Adrenal gland (tissue), 12 donors: ENCODE measurements around the gene CUTC. TPM values are rescaled to one million over a fixed set of nuclear protein-coding genes. Genes with fewer than 3 reads are reported as not detected.

Experiments used
- DNase-seq, 7 donors: peaks; one replicate each; pipeline ENCODE4 v3.0.0-alpha.2; 2019 to 2020
- H3K27ac ChIP-seq, 5 donors: fragments of 200-600 bp; sonication (generic) in 4 of 5; 1 replicate in 3 of 5; 2 replicates in 2 of 5; pipeline versions ENCODE4 v1.5.1 to v1.8.0; 2016 to 2020; ENCODE audit warnings: mild to moderate bottlenecking in 1 of 5
- H3K27me3 ChIP-seq: fragments of 200-600 bp; 2 replicates; pipeline ENCODE4 v1.8.0; 2021
- H3K36me3 ChIP-seq, 2 donors: fragments of 200-600 bp; replicated peaks in 1 of 2; 1 replicate in 1 of 2; 2 replicates in 1 of 2; pipeline versions ENCODE4 v1.5.1 to v1.8.0; 2018 to 2022
- H3K4me1 ChIP-seq, 2 donors: fragments of 200-600 bp; replicated peaks in 1 of 2; 1 replicate in 1 of 2; 2 replicates in 1 of 2; pipeline versions ENCODE4 v1.5.1 to v1.8.0; 2018 to 2021
- H3K4me3 ChIP-seq, 4 donors: fragments of 200-600 bp; sonication (generic) in 3 of 4; one replicate each; pipeline ENCODE4 v1.5.1; 2016 to 2018
- H3K9me3 ChIP-seq, 3 donors: fragments of 200-600 bp; sonication (generic) in 1 of 3; replicated peaks in 1 of 3; 1 replicate in 2 of 3; 2 replicates in 1 of 3; pipeline versions ENCODE4 v1.5.1 to v1.8.0; 2016 to 2021
- CTCF ChIP-seq, 6 experiments: fragments of 450-650 bp in 4 of 6; fragments of 200-600 bp in 2 of 6; sonication (generic) in 1 of 6; IDR thresholded peaks; 1 replicate in 5 of 6; 2 replicates in 1 of 6; pipeline versions ENCODE4 v1.5.1 to v1.8.0; 2016 to 2021; ENCODE audit warnings: antibody characterized with exemption in 6 of 6, mild to moderate bottlenecking in 2 of 6, moderate library complexity in 1 of 6
- POLR2A ChIP-seq, 2 donors: fragments of 450-650 bp; IDR thresholded peaks; one replicate each; pipeline ENCODE4 v1.6.1; 2017; ENCODE audit warnings: antibody characterized with exemption in 2 of 2, mild to moderate bottlenecking in 2 of 2, moderate library complexity in 1 of 2
- WGBS, 4 donors: extraction: QIAGEN DNeasy Blood & Tissue Kit in 2 of 4; methylation state at CpG; one replicate each; pipeline versions ENCODE4 v1.1.5 to v1.1.7; 2013 to 2017; 5-methylcytosine and 5-hydroxymethylcytosine counted together
- intact Hi-C, 2 donors: fragments of 100-400 bp; cut with DNase I; formaldehyde crosslinking; loops; one replicate each; pipeline versions ENCODE4 v1.14.1 to v1.15.0; 2022 to 2023
- polyA plus RNA-seq, 3 donors: library from polyadenylated mRNA; stranded (reverse); fragments of 200-250 nt in 2 of 3; fragments of 350-450 nt in 1 of 3; fragmentation: Illumina TruSeq in 1 of 3; extraction: RNeasy Lipid Tissue Mini Kit (QIAGEN cat#74804) in 1 of 3; gene quantifications; one replicate each; pipeline ENCODE4 v1.2.3, GENCODE V29; 2013 to 2014
- total RNA-seq, 9 donors: library from RNA; depleted of rRNA in 4 of 9; stranded (reverse); fragments of >200 nt in 4 of 9; fragments of 120-200 nt in 1 of 9; fragmentation: NEBNext Ultra II Directional in 1 of 9; extraction: Animal tissue kit (Norgen Biotek cat#: 25700) in 1 of 9; gene quantifications; one replicate each; pipeline versions ENCODE4 v1.1.0 to v1.2.4, GENCODE V29; 2013 to 2023
- donor health status: healthy with polysubstance abuse.
- donor health status: Bipolar disorder and iron deficiency.
- donor health status: DM: yes; HTN: yes; CAD: no.
- donor health status: DM: no; HTN: no; CAD: no.
- donor health status: DM: no; HTN: no; CAD: no.
- donor health status: DM: yes; HTN: yes; CAD: no.

Gene CUTC
- total and polyA plus RNA-seq, 12 donors: 16.0 to 36.5 (median 19.9) TPM

- TF ChIP-seq POLR2A (IDR thresholded peaks at IDR 0.05) (no peak), CTCF (IDR thresholded peaks at IDR 0.05) (no peak)
- H3K4me3 ChIP-seq: no peak overlapping the region
- peak in 2 of 7 donors; percentile 22 to 56 for DNase-seq
- WGBS, 4 donors: 68 to 86% (median 71%) methylated on average over 6 of the region's 6 CpGs
- H3K27ac ChIP-seq: peak overlapping the region in 1 of 5 donors; percentile 3
- no peaks in the 10 kb centered on the region for H3K4me1 ChIP-seq
- intact Hi-C loops: no loop called here
- H3K9me3 ChIP-seq: no peaks in the 10 kb centered on the region
- no peaks in the 10 kb centered on the region for H3K36me3 ChIP-seq
- H3K27me3 ChIP-seq: no peaks in the 10 kb centered on the region
Measured at GRCh38 chr10:99788598-99789256, 56.7 kb downstream of the CUTC start.

- 74 to 98% (median 93%) methylated on average over 3 of the region's 3 CpGs for WGBS, 4 donors
- H3K36me3 ChIP-seq: no peaks in the 10 kb centered on the region
- H3K4me1 ChIP-seq: no peaks in the 10 kb centered on the region
- H3K9me3 ChIP-seq: no peaks in the 10 kb centered on the region
- no peak overlapping the region for H3K27ac ChIP-seq
- intact Hi-C loops: no loop called here
- H3K4me3 ChIP-seq: no peak overlapping the region
- H3K27me3 ChIP-seq: no peaks in the 10 kb centered on the region
- no peak for DNase-seq
- TF ChIP-seq CTCF (IDR thresholded peaks at IDR 0.05) (no peak), POLR2A (IDR thresholded peaks at IDR 0.05) (no peak)
Measured at GRCh38 chr10:99791831-99792230, 59.8 kb downstream of the CUTC start.

- 88 to 98% (median 92%) methylated on average over 4 of the region's 4 CpGs for WGBS, 4 donors
- H3K27ac ChIP-seq: no peak overlapping the region
- TF ChIP-seq CTCF (IDR thresholded peaks at IDR 0.05) (no peak), POLR2A (IDR thresholded peaks at IDR 0.05) (no peak)
- no peak for DNase-seq
- no peaks in the 10 kb centered on the region for H3K4me1 ChIP-seq
- intact Hi-C loops: no loop called here
- no peaks in the 10 kb centered on the region for H3K9me3 ChIP-seq
- no peak overlapping the region for H3K4me3 ChIP-seq
- H3K36me3 ChIP-seq: no peaks in the 10 kb centered on the region
- no peaks in the 10 kb centered on the region for H3K27me3 ChIP-seq
Measured at GRCh38 chr10:99793819-99794218, 61.8 kb downstream of the CUTC start.

GRCh38 chr10:99796928-99797327 lies 64.9 kb downstream of the CUTC start:
- WGBS, 4 donors: 89 to 92% (median 92%) methylated on average over 6 of the region's 6 CpGs
- Histone ChIP-seq H3K9me3 (no peaks in the 10 kb centered on the region), H3K4me1 (no peaks in the 10 kb centered on the region), H3K27ac (no peak overlapping the region), H3K36me3 (no peaks in the 10 kb centered on the region), H3K4me3 (no peak overlapping the region), H3K27me3 (no peaks in the 10 kb centered on the region)
- DNase-seq: no peak
- no peak for TF ChIP-seq CTCF (IDR thresholded peaks at IDR 0.05)
- TF ChIP-seq POLR2A (IDR thresholded peaks at IDR 0.05): no peak
- intact Hi-C loops: no loop called here
